ENCODE results near the gene ZFP69B. TPM values are rescaled to one million over a fixed set of nuclear protein-coding genes. Genes with fewer than 3 reads are reported as not detected.

Gene ZFP69B
- total and polyA plus RNA-seq, 2 of the 8 experiments (the other 6 are each of a cell fraction or from before 2014, with no cell fraction given), result 1.7 to 8.2 TPM

DNA sequence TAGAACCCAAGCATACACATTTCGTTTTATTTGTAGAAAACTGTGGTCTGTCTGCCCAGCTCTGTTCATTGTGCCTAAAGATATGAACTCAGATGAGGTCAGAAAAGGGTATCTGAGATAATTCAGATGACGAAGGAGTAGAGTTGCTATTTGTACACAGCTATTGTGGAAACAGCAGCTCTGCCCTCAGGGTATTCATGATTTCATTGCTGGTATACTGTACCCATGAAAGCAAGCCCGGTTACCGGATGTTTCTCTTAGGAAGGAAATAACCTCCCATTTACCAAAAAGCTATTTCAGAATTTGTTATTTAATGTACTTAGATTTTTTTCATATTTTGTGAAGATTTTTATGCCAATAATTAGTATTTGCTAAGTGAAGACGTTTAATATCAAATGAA lies 39.0 kb upstream of the ZFP69B start:
- no peak for TF ChIP-seq ASH2L (IDR thresholded peaks at IDR 0.05; ENCODE audit: low read length)
- no peak for TF ChIP-seq CBX8 (IDR thresholded peaks at IDR 0.05; ENCODE audit: borderline replicate concordance, low read depth, low read length)
- TF ChIP-seq RBBP5 (IDR thresholded peaks at IDR 0.05; ENCODE audit: borderline replicate concordance, low read depth, low read length), result no peak
- TF ChIP-seq RFX5 (IDR thresholded peaks at IDR 0.05; ENCODE audit: borderline replicate concordance, low read depth, low read length), result no peak
- no peak for TF ChIP-seq NRF1 (IDR thresholded peaks at IDR 0.05; ENCODE audit: low read depth, low read length)
- no peak for TF ChIP-seq RNF2 (IDR thresholded peaks at IDR 0.05; ENCODE audit: borderline replicate concordance, low read depth, low read length, missing control alignments, poor library complexity, severe bottlenecking)
- no peak for TF ChIP-seq CTBP2 (IDR thresholded peaks at IDR 0.05; ENCODE audit: borderline replicate concordance, insufficient read depth, insufficient read length, low read length)
- no peak for TF ChIP-seq POU5F1 (IDR thresholded peaks at IDR 0.05; ENCODE audit: low read depth, low read length)
- TF ChIP-seq SP2 (IDR thresholded peaks at IDR 0.05; ENCODE audit: low read length), result no peak
- no peak for TF ChIP-seq TCF12 (IDR thresholded peaks at IDR 0.05; ENCODE audit: low read depth, low read length)
- no peak for TF ChIP-seq CBX5 (IDR thresholded peaks at IDR 0.05; ENCODE audit: low read depth, low read length)
- ChIA-PET POLR2A (ENCODE audit: partially characterized antibody) (no interaction called here), CTCF (ENCODE audit: partially characterized antibody) (interaction anchor here (0.8 to 1.4 kb wide), 2 partner anchors 73 to 268 kb away, joined by 3 read pairs; no protein-coding TSS in a partner anchor)
- Histone ChIP-seq H3K4me2 (ENCODE audit: insufficient read depth in 1 of 2, low read depth in 2 of 2, low read length in 2 of 2) (no peak overlapping the region), H3K23me2 (ENCODE audit: low read depth, low read length) (no peaks in the 10 kb centered on the region), H3K79me1 (ENCODE audit: low read depth, low read length) (no peaks in the 10 kb centered on the region), H2BK120ac (replicated peaks; ENCODE audit: low read depth, low read length) (no peak overlapping the region), H2AFZ (ENCODE audit: low read length) (no peak overlapping the region), H2BK5ac (ENCODE audit: low read depth, low read length) (no peak overlapping the region), H2BK20ac (ENCODE audit: low read length) (no peak overlapping the region), H3K9ac (replicated peaks in 1 of 4; ENCODE audit: extremely low read depth in 1 of 4, low read depth in 3 of 4, low read length in 3 of 4) (no peak overlapping the region), H3K79me2 (ENCODE audit: control insufficient read depth in 1 of 2, insufficient read depth in 2 of 2, low read length in 2 of 2) (no peaks in the 10 kb centered on the region), H3K56ac (replicated peaks; ENCODE audit: insufficient read length, low read depth, low read length) (no peak overlapping the region), H4K91ac (replicated peaks; ENCODE audit: insufficient read length, low read length) (no peak overlapping the region), H4K8ac (ENCODE audit: extremely low read depth, insufficient read depth, low read length) (no peak overlapping the region), H3K23ac (ENCODE audit: insufficient read length) (no peak overlapping the region), H4K20me1 (replicated peaks in 1 of 2; ENCODE audit: control insufficient read depth in 1 of 2, insufficient read depth in 2 of 2, low read length in 2 of 2) (no peaks in the 10 kb centered on the region), H3K18ac (ENCODE audit: extremely low read depth, low read length) (no peak overlapping the region), H3K27ac (ENCODE audit: low read depth, low read length) (no peak overlapping the region), H3K9me3 (ENCODE audit: insufficient read depth in 2 of 2, low read depth in 1 of 2, low read length in 1 of 2) (no peaks in the 10 kb centered on the region), H3K4ac (replicated peaks; ENCODE audit: insufficient read length, low read depth, low read length) (no peak overlapping the region), H3K4me3 (ENCODE audit: extremely low read depth in 1 of 4, insufficient read depth in 2 of 4, low read depth in 3 of 4, low read length in 4 of 4) (no peak overlapping the region), H2BK12ac (ENCODE audit: low read depth, low read length) (no peak overlapping the region), H3K27me3 (replicated peaks in 1 of 4; ENCODE audit: control insufficient read depth in 3 of 4, extremely low read depth in 1 of 4, insufficient read depth in 3 of 4, low read length in 3 of 4) (no peaks in the 10 kb centered on the region), H3K14ac (ENCODE audit: insufficient read length) (no peak overlapping the region), H2BK15ac (ENCODE audit: low read length) (no peak overlapping the region), H3K36me3 (ENCODE audit: control insufficient read depth in 2 of 4, insufficient read depth in 4 of 4, low read length in 3 of 4) (no peaks in the 10 kb centered on the region; a peak in 1 of 8 replicates), H3K4me1 (replicated peaks in 1 of 4; ENCODE audit: control insufficient read depth in 3 of 4, insufficient read depth in 4 of 4, low read length in 3 of 4) (peaks cover 0 to 6% (median 1%) of the 10 kb centered on the region in 4 experiments; a peak in 2 of 7 replicates), H2AK5ac (ENCODE audit: low read depth, low read length) (no peak overlapping the region), H4K5ac (ENCODE audit: insufficient read length, low read depth, low read length) (no peak overlapping the region)
- FAIRE-seq (no peak), DNase-seq (ENCODE audit: low read depth in 1 of 2, low spot score in 2 of 2) (no peak)
- WGBS, 2 experiments (ENCODE audit: extremely low coverage in 1 of 2, insufficient coverage in 1 of 2, insufficient read length in 1 of 2, insufficient replicate concordance in 2 of 2, low coverage in 1 of 2, low lambda C conversion rate in 2 of 2, missing lambda C conversion rate in 1 of 2), result 90% methylated on average over 5 of the region's 5 CpGs; no CpG with 5 or more reads in 1 of the 2 experiments
